CD4-positive, alpha-beta T cell (primary cell): ENCODE measurements around the gene ARIH2. TPM values are rescaled to one million over a fixed set of nuclear protein-coding genes. Genes with fewer than 3 reads are reported as not detected.

ENCODE experiments used
- ATAC-seq: fragments of 200-7000 bp; cut with Tn5 transposase; one replicate; pipeline ENCODE4 v1.10.0; 2022; ENCODE audit warnings: mild to moderate bottlenecking; ENCODE audit not compliant: poor library complexity
- CTCF ChIA-PET: fragments of 350-600 bp; sonication (Branson Sonifier 250); formaldehyde crosslinking; loops from one replicate; lab custom pipeline; 2021; ENCODE audit warnings: antibody characterized with exemption, inconsistent platforms; lab: Charles Lee
- POLR2A ChIA-PET: fragments of 350-600 bp; sonication (Branson Sonifier 250); formaldehyde crosslinking; loops from one replicate; lab custom pipeline; 2021; ENCODE audit warnings: antibody characterized with exemption, inconsistent platforms; lab: Charles Lee
- DNase-seq, 14 experiments: peaks; one replicate each; pipeline ENCODE4 v3.0.0-alpha.2; 2013 to 2020; ENCODE audit warnings: mixed read lengths in 2 of 14
- H3K27ac ChIP-seq, 2 donors: one replicate each; pipeline versions ENCODE4 v1.5.1 to v1.7.0; 2013; ENCODE audit warnings: low read length in 2 of 2, low read depth in 1 of 2, mild to moderate bottlenecking in 1 of 2
- H3K27me3 ChIP-seq, 2 experiments: 1 replicate in 1 of 2; 2 replicates in 1 of 2; pipeline versions ENCODE4 v1.6.1 to v1.7.0; 2013; ENCODE audit warnings: low read length in 2 of 2, control low read depth in 1 of 2, mild to moderate bottlenecking in 1 of 2, moderate library complexity in 1 of 2; ENCODE audit not compliant: insufficient read depth in 2 of 2, control insufficient read depth in 1 of 2
- H3K36me3 ChIP-seq: one replicate; pipeline ENCODE4 v1.6.1; 2013; ENCODE audit warnings: low read length, control low read depth; ENCODE audit not compliant: insufficient read depth
- H3K4me1 ChIP-seq: one replicate; pipeline ENCODE4 v1.6.1; 2013; ENCODE audit warnings: low read length, control low read depth; ENCODE audit not compliant: insufficient read depth
- H3K4me3 ChIP-seq: one replicate; pipeline ENCODE4 v1.5.1; 2013; ENCODE audit warnings: mild to moderate bottlenecking, low read length, moderate library complexity
- H3K9me3 ChIP-seq, 2 experiments: 1 replicate in 1 of 2; 2 replicates in 1 of 2; pipeline versions ENCODE4 v1.6.1 to v1.7.0; 2013; ENCODE audit warnings: low read length in 2 of 2, mild to moderate bottlenecking in 2 of 2, control low read depth in 1 of 2, moderate library complexity in 1 of 2; ENCODE audit not compliant: control insufficient read depth in 1 of 2, insufficient read depth in 1 of 2
- H3K27ac Mint-ChIP-seq: one replicate; pipeline ENCODE4 v1.8.0; 2020; ENCODE audit warnings: mixed read lengths
- H3K27me3 Mint-ChIP-seq: one replicate; pipeline ENCODE4 v1.8.0; 2021; ENCODE audit warnings: mixed read lengths
- H3K36me3 Mint-ChIP-seq: one replicate; pipeline ENCODE4 v1.8.0; 2021; ENCODE audit warnings: low read depth, mixed read lengths
- H3K4me1 Mint-ChIP-seq: one replicate; pipeline ENCODE4 v1.8.0; 2021; ENCODE audit warnings: low read depth, mixed read lengths
- H3K4me3 Mint-ChIP-seq: one replicate; pipeline ENCODE4 v1.8.0; 2020; ENCODE audit warnings: mild to moderate bottlenecking, mixed read lengths
- H3K9me3 Mint-ChIP-seq: one replicate; pipeline ENCODE4 v1.8.0; 2020; ENCODE audit warnings: mixed read lengths
- CTCF ChIP-seq: fragments of 200-600 bp; IDR thresholded peaks from one replicate; pipeline ENCODE4 v1.8.0; 2022; ENCODE audit warnings: antibody characterized with exemption, mild to moderate bottlenecking
- intact Hi-C, 2 experiments: fragments of 100-400 bp; cut with DNase I in 1 of 2; cut with micrococcal nuclease in 1 of 2; formaldehyde crosslinking; loops; one replicate each; pipeline versions ENCODE4 v1.15.1 to v1.9.0; 2023 to 2025; cut with DNase I, micrococcal nuclease
- total RNA-seq, 174 experiments: library from RNA in 2 of 174; stranded (reverse) in 2 of 174; gene quantifications; one replicate each; pipeline ENCODE4 v1.2.3 and lab custom pipeline; 2021 to 2026

The ARIH2 gene
- total RNA-seq, 2 experiments from 2014 or later: 182 TPM

GRCh38 chr3:48938689-48939088, 20.0 kb downstream of the ARIH2 start:
- ChIA-PET CTCF (interaction anchor here (1.1 kb wide), 1 partner anchor 9 kb away, joined by 5 read pairs; no protein-coding TSS in a partner anchor), POLR2A (interaction anchor here (0.6 kb wide), 1 partner anchor 541 kb away, joined by 3 read pairs; no protein-coding TSS in a partner anchor)

GRCh38 chr3:48945432-48945831, 26.8 kb downstream of the ARIH2 start:
- DNase-seq: no peak
- H3K36me3 ChIP-seq: peaks cover 9% of the 10 kb centered on the region
- ChIA-PET POLR2A (no interaction called here), CTCF (no interaction called here)
- Mint-ChIP-seq H3K4me3 (no peak overlapping the region), H3K4me1 (peaks cover 34% of the 10 kb centered on the region), H3K27me3 (no peaks in the 10 kb centered on the region), H3K9me3 (no peaks in the 10 kb centered on the region), H3K36me3 (peaks cover 39% of the 10 kb centered on the region), H3K27ac (peak overlapping the region; percentile 69)
- H3K27me3 ChIP-seq: no peaks in the 10 kb centered on the region
- no peak overlapping the region for H3K4me3 ChIP-seq
- peaks cover 4% of the 10 kb centered on the region for H3K4me1 ChIP-seq
- no peak for TF ChIP-seq CTCF
- no peak for ATAC-seq
- intact Hi-C loops: no loop called here
- H3K9me3 ChIP-seq: no peaks in the 10 kb centered on the region
- no peak overlapping the region for H3K27ac ChIP-seq

More at GRCh38 chr3:48938689-48939088, 20.0 kb downstream of the ARIH2 start:
- TF ChIP-seq CTCF: no peak
- no peaks in the 10 kb centered on the region for H3K27me3 ChIP-seq
- intact Hi-C loops: no loop called here
- DNase-seq (no peak), ATAC-seq (no peak)
- Mint-ChIP-seq H3K27ac (no peak overlapping the region), H3K9me3 (no peaks in the 10 kb centered on the region), H3K4me1 (peaks cover 42% of the 10 kb centered on the region), H3K4me3 (no peak overlapping the region), H3K36me3 (peaks cover 53% of the 10 kb centered on the region), H3K27me3 (no peaks in the 10 kb centered on the region)
- H3K9me3 ChIP-seq: no peaks in the 10 kb centered on the region
- H3K4me1 ChIP-seq: no peaks in the 10 kb centered on the region
- H3K27ac ChIP-seq: no peak overlapping the region
- peaks cover 32% of the 10 kb centered on the region for H3K36me3 ChIP-seq
- H3K4me3 ChIP-seq: no peak overlapping the region

- H3K4me1 Mint-ChIP-seq: peaks cover 34% of the 10 kb centered on the region
- H3K9me3 Mint-ChIP-seq: no peaks in the 10 kb centered on the region
- H3K27ac Mint-ChIP-seq: peak overlapping the region; percentile 69
- H3K27me3 Mint-ChIP-seq: no peaks in the 10 kb centered on the region
- Histone ChIP-seq H3K4me3 (no peak overlapping the region), H3K9me3 (no peaks in the 10 kb centered on the region), H3K4me1 (peaks cover 4% of the 10 kb centered on the region), H3K27ac (no peak overlapping the region), H3K27me3 (no peaks in the 10 kb centered on the region), H3K36me3 (peaks cover 9% of the 10 kb centered on the region)
- ChIA-PET CTCF (no interaction called here), POLR2A (interaction anchor here (0.6 kb wide), 1 partner anchor 13 kb away, joined by 3 read pairs; no protein-coding TSS in a partner anchor)
- H3K36me3 Mint-ChIP-seq: peaks cover 39% of the 10 kb centered on the region
- H3K4me3 Mint-ChIP-seq: no peak overlapping the region
- no peak for DNase-seq
- ATAC-seq: no peak
- intact Hi-C loops: no loop called here
- TF ChIP-seq CTCF: no peak
These were observed 27.4 kb downstream of the ARIH2 start for GRCh38 chr3:48945891-48946549.
